Right ventricle myocardium superior (tissue), 1 donor: ENCODE measurements around the gene ZNF570. TPM values are rescaled to one million over a fixed set of nuclear protein-coding genes. Genes with fewer than 3 reads are reported as not detected.

Source experiments
- ATAC-seq: fragments of 200-7000 bp; cut with Tn5 transposase; one replicate; pipeline ENCODE4 v1.9.1; 2020; ENCODE audit warnings: mild to moderate bottlenecking; ENCODE audit not compliant: poor library complexity
- DNase-seq: peaks from one replicate; pipeline ENCODE4 v3.0.0-alpha.2; 2020
- intact Hi-C: fragments of 100-400 bp; cut with DNase I; formaldehyde crosslinking; loops from one replicate; pipeline ENCODE4 v1.11.2; 2022
- long read RNA-seq: library from polyadenylated mRNA; unstranded; transcript quantifications from one replicate; pipeline ENCODE4 v2.0.0, GENCODE V29; 2021
- total RNA-seq: library from RNA; stranded (reverse); fragmentation: NEBNext Ultra II Directional; extraction: Animal tissue kit (Norgen Biotek cat#: 25700); gene quantifications from one replicate; pipeline ENCODE4 v1.2.1, GENCODE V29; 2021
- donor health status: DM: no; HTN: yes; CAD: no; lungs with severe emphysema.

Gene ZNF570
- total RNA-seq: 6.7 TPM
- long read RNA-seq, partial matches to known transcripts: 0 of 2 reads
- long read RNA-seq, other reads (novel, unspliced or antisense): 2 of 2 reads

GRCh38 chr19:37468961-37469777, at the start of gene ZNF570:
TSS of gene ZNF570 (plus strand) at chr19:37469356. CDS start at chr19:37470355, 999 bp downstream.
- DNase-seq: peak; percentile 94
- peak; percentile 92 for ATAC-seq
- intact Hi-C loops: loop anchor here (10.0 kb wide), 1 partner anchor 94 kb away; the partner anchor contains the start of gene ZNF527

- intact Hi-C loops: no loop called here
- ATAC-seq (no peak), DNase-seq (no peak)
These were observed 16.5 kb upstream of the ZNF570 start for GRCh38 chr19:37452500-37453245.

- intact Hi-C loops: loop anchor here (10.0 kb wide), 1 partner anchor 92 kb away; the partner anchor contains the start of gene ZNF527
- ATAC-seq (no peak), DNase-seq (no peak)
These were observed 2.8 kb upstream of the ZNF570 start for GRCh38 chr19:37466277-37466797.

- ATAC-seq (peak; percentile 84), DNase-seq (peak; percentile 93)
- intact Hi-C loops: loop anchor here (10.0 kb wide), 1 partner anchor 92 kb away; the partner anchor contains the start of gene ZNF527
These were observed 2.2 kb upstream of the ZNF570 start, which contains the start of gene ZNF569 for GRCh38 chr19:37466798-37467607. TSS of gene ZNF569 (minus strand) at chr19:37467444. CDS start at chr19:37444921, 22,523 bp downstream.

GRCh38 chr19:37467608-37468090, 1.5 kb upstream of the ZNF570 start:
- intact Hi-C loops: loop anchor here (10.0 kb wide), 1 partner anchor 93 kb away; the partner anchor contains the start of gene ZNF527
- ATAC-seq (no peak), DNase-seq (no peak)

- intact Hi-C loops: loop anchor here (2.0 kb wide), 1 partner anchor 35 kb away; no protein-coding TSS in a partner anchor
- DNase-seq (no peak), ATAC-seq (no peak)
These were observed 1.1 kb downstream of the ZNF570 start for GRCh38 chr19:37470216-37470615.

- intact Hi-C loops: no loop called here
- ATAC-seq (no peak), DNase-seq (no peak)
These were observed 3.0 kb downstream of the ZNF570 start for GRCh38 chr19:37472165-37472564.

- no peak for DNase-seq
- intact Hi-C loops: no loop called here
- ATAC-seq: no peak
These were observed 15.4 kb downstream of the ZNF570 start for GRCh38 chr19:37484406-37485168.

- intact Hi-C loops: no loop called here
- ATAC-seq (no peak), DNase-seq (no peak)
These were observed 23.1 kb downstream of the ZNF570 start for GRCh38 chr19:37492213-37492612.

- no peak for ATAC-seq
- DNase-seq: no peak
- intact Hi-C loops: loop anchor here (2.0 kb wide), 1 partner anchor 35 kb away; no protein-coding TSS in a partner anchor
These were observed 36.8 kb downstream of the ZNF570 start for GRCh38 chr19:37505958-37506386.

- intact Hi-C loops: no loop called here
- DNase-seq (peak; percentile 83), ATAC-seq (peak; percentile 96)
These were observed 37.4 kb downstream of the ZNF570 start, which contains the start of gene ZNF793 for GRCh38 chr19:37506387-37507166. TSS of gene ZNF793 (plus strand) at chr19:37506939. CDS start at chr19:37523440, 16,501 bp downstream.

GRCh38 chr19:37507167-37507464, 38.0 kb downstream of the ZNF570 start:
- ATAC-seq (no peak), DNase-seq (no peak)
- intact Hi-C loops: no loop called here

GRCh38 chr19:37511186-37511585, 42.0 kb downstream of the ZNF570 start:
- intact Hi-C loops: no loop called here
- DNase-seq (no peak), ATAC-seq (no peak)

GRCh38 chr19:37511821-37512220, 42.7 kb downstream of the ZNF570 start:
- intact Hi-C loops: no loop called here
- DNase-seq: no peak
- no peak for ATAC-seq

- DNase-seq: no peak
- ATAC-seq: no peak
- intact Hi-C loops: no loop called here
These were observed 44.2 kb downstream of the ZNF570 start for GRCh38 chr19:37513397-37513796.

- no peak for ATAC-seq
- no peak for DNase-seq
- intact Hi-C loops: no loop called here
These were observed 50.7 kb downstream of the ZNF570 start for GRCh38 chr19:37519890-37520289.
